Psoas muscle (tissue), 8 donors: Measurements from ENCODE around the gene STAT3. TPM values are rescaled to one million over a fixed set of nuclear protein-coding genes. Genes with fewer than 3 reads are reported as not detected.
"Not testable (repeated sequence)": the region's sequence is repeated elsewhere in the genome, so short reads cannot be mapped to it uniquely, and the experiment has no call there.

Experiments used
- ATAC-seq, 4 donors: fragments of 200-7000 bp; cut with Tn5 transposase; one replicate each; pipeline ENCODE4 v1.9.1; 2020; ENCODE audit warnings: moderate library complexity in 3 of 4, mild to moderate bottlenecking in 2 of 4
- DNase-seq, 2 donors: peaks; one replicate each; pipeline ENCODE4 v3.0.0-alpha.2; 2020
- H3K27ac ChIP-seq: fragments of 200-600 bp; one replicate; pipeline ENCODE4 v1.8.0; 2022
- H3K27me3 ChIP-seq, 3 donors: fragments of 200-600 bp in 1 of 3; one replicate each; pipeline versions ENCODE4 v1.6.1 to v1.8.0; 2013 to 2022; ENCODE audit warnings: low read length in 2 of 3, mild to moderate bottlenecking in 2 of 3, moderate library complexity in 1 of 3; ENCODE audit not compliant: insufficient read depth in 3 of 3
- H3K36me3 ChIP-seq, 2 donors: fragments of 200-600 bp in 1 of 2; one replicate each; pipeline versions ENCODE4 v1.6.1 to v1.8.0; 2013 to 2022; ENCODE audit warnings: low read depth in 1 of 2, mild to moderate bottlenecking in 1 of 2, moderate library complexity in 1 of 2; ENCODE audit not compliant: insufficient read depth in 1 of 2
- H3K4me1 ChIP-seq: fragments of 200-600 bp; one replicate; pipeline ENCODE4 v1.8.0; 2022
- H3K4me3 ChIP-seq: fragments of 200-600 bp; one replicate; pipeline ENCODE4 v1.8.0; 2022; ENCODE audit warnings: mild to moderate bottlenecking
- H3K9me3 ChIP-seq: fragments of 200-600 bp; one replicate; pipeline ENCODE4 v1.8.0; 2022
- WGBS, 3 donors: extraction: QIAGEN DNeasy Blood & Tissue Kit; methylation state at CpG; one replicate each; pipeline versions ENCODE4 v1.1.6 to v1.1.7; 2013; 5-methylcytosine and 5-hydroxymethylcytosine counted together
- intact Hi-C, 2 donors: fragments of 100-400 bp; cut with DNase I; formaldehyde crosslinking; loops; one replicate each; pipeline versions ENCODE4 v1.11.0 to v1.14.2; 2022
- polyA plus RNA-seq, 3 donors: library from polyadenylated mRNA; stranded (reverse); fragments of 200-250 nt; gene quantifications; one replicate each; pipeline ENCODE4 v1.2.3, GENCODE V29; 2013
- total RNA-seq, 4 donors: library from RNA; stranded (reverse); fragmentation: NEBNext Ultra II Directional in 2 of 4; extraction: Animal tissue kit (Norgen Biotek cat#: 25700) in 2 of 4; gene quantifications; one replicate each; pipeline versions ENCODE4 v1.2.1 to v1.2.4, GENCODE V29; 2021 to 2023
- TF ChIP-seq, protein P1 (sequence below): fragments of 200-600 bp; IDR thresholded peaks from one replicate; pipeline ENCODE4 v1.8.0; 2022; ENCODE audit warnings: antibody characterized with exemption
- donor health status: healthy with polysubstance abuse.
- donor health status: DM: no; HTN: no; CAD: no; lungs with moderate emphysema.
- donor health status: Bipolar disorder and iron deficiency.
- donor health status: healthy.
- donor health status: DM: yes; HTN: yes; CAD: no.
- donor health status: DM: no; HTN: no; CAD: no.
- donor health status: DM: no; HTN: no; CAD: no.
- donor health status: DM: yes; HTN: yes; CAD: no.

Gene STAT3
- total and polyA plus RNA-seq, 7 donors = 67.3 to 279 (median 111) TPM

- H3K4me3 ChIP-seq = peak overlapping the region; percentile 48
- intact Hi-C loops = no loop called here
- TF ChIP-seq, protein P1, sequence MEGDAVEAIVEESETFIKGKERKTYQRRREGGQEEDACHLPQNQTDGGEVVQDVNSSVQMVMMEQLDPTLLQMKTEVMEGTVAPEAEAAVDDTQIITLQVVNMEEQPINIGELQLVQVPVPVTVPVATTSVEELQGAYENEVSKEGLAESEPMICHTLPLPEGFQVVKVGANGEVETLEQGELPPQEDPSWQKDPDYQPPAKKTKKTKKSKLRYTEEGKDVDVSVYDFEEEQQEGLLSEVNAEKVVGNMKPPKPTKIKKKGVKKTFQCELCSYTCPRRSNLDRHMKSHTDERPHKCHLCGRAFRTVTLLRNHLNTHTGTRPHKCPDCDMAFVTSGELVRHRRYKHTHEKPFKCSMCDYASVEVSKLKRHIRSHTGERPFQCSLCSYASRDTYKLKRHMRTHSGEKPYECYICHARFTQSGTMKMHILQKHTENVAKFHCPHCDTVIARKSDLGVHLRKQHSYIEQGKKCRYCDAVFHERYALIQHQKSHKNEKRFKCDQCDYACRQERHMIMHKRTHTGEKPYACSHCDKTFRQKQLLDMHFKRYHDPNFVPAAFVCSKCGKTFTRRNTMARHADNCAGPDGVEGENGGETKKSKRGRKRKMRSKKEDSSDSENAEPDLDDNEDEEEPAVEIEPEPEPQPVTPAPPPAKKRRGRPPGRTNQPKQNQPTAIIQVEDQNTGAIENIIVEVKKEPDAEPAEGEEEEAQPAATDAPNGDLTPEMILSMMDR = no peak
- ATAC-seq (peak in 1 of 4 donors; percentile 25), DNase-seq (no peak)
- no peaks in the 10 kb centered on the region for H3K9me3 ChIP-seq
- H3K27ac ChIP-seq = peak overlapping the region; percentile 64
- H3K27me3 ChIP-seq = no peaks in the 10 kb centered on the region
- WGBS, 3 donors = 2 to 9% (median 8%) methylated on average over 6 of the region's 6 CpGs
- peaks cover 0 to 5% of the 10 kb centered on the region in 2 donors for H3K36me3 ChIP-seq
- H3K4me1 ChIP-seq = peaks cover 69% of the 10 kb centered on the region
Observed at GRCh38 chr17:42378959-42379594, 9.2 kb downstream of the STAT3 start.

DNA sequence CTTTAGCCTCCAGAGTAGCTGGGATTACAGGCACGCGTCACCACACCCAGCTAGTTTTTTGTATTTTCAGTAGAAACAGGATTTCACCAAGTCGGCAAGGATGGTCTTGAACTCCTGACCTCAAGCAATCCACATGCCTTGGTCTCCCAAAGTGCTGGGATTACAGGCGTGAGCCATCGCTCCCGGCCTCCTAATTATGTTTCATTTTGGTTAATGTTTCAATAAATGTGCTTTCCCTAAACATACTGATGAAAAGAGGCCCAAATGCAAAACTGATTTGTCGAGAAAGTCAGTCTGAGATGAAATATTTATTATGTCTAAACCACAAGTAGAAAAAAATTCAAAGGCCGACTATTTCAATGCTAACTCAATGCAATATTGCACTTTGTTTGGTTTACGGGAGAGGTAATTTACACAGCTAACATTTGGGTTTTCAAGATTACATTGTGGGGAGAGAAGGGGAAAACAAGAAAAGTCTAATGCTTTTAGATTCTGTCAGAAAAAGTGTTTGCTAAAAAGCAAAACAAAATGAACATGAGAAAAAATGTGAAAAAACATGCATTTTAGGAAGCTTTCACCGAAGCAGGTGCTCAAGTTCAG lies 9.8 kb downstream of the STAT3 start:
- H3K9me3 ChIP-seq = no peaks in the 10 kb centered on the region
- H3K27ac ChIP-seq = peak overlapping the region; percentile 64
- TF ChIP-seq, protein P1 = no peak
- ATAC-seq (no peak), DNase-seq (no peak)
- peak overlapping the region; percentile 48 for H3K4me3 ChIP-seq
- 50 to 67% (median 57%) methylated on average over 10 of the region's 10 CpGs for WGBS, 3 donors
- H3K4me1 ChIP-seq = peaks cover 68% of the 10 kb centered on the region
- H3K36me3 ChIP-seq = peaks cover 0 to 9% of the 10 kb centered on the region in 2 donors
- no peaks in the 10 kb centered on the region for H3K27me3 ChIP-seq
- intact Hi-C loops = no loop called here

DNA sequence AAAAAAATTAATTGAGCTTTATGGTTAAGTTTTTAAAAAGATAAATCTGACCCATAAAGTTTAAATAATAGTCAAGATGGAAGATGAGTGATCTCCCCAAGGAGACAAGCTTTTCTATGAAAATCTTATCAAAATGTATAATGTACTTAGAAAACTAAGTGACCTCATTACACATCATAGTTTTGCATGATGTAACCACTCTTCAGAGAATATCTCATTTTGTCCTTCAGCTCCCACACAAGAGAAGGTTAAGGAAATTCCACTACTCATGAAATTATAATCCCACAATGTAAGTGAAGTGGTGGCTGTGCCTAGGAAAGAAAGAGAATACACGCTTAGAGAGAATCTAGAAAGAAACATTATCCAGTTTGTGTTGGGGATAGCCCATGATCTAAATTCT lies 14.3 kb downstream of the STAT3 start:
- Histone ChIP-seq H3K36me3 (peaks cover 0 to 23% of the 10 kb centered on the region in 2 donors), H3K27me3 (no peaks in the 10 kb centered on the region), H3K9me3 (no peaks in the 10 kb centered on the region), H3K4me1 (peaks cover 33% of the 10 kb centered on the region), H3K27ac (no peak overlapping the region), H3K4me3 (no peak overlapping the region)
- WGBS, 3 donors = 76 to 97% (median 85%) methylated on average over 1 of the region's 1 CpG
- DNase-seq = no peak
- TF ChIP-seq, protein P1 = no peak
- ATAC-seq = no peak
- intact Hi-C loops = no loop called here

DNA sequence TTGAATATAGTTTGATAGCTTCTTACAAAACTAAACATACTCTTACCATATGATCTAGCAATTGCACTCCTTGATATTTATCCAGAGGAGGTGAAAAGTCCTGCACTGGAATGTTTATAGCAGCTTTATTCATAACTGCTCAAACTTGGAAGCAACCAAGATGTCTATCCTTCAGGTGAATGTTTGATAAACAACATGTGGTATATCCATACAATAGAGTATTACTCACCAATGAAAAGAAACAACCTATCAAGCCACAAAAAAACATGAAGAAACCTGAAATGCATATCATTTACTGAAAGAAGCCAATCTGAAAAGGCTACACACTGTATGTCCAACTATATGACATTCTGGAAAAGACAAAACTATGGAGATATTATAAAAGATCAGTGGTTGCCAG lies 16.1 kb downstream of the STAT3 start:
- H3K27ac ChIP-seq = no peak overlapping the region
- H3K4me1 ChIP-seq = peaks cover 30% of the 10 kb centered on the region
- intact Hi-C loops = no loop called here
- H3K36me3 ChIP-seq = peaks cover 0 to 23% of the 10 kb centered on the region in 2 donors
- no peak overlapping the region for H3K4me3 ChIP-seq
- ATAC-seq = no peak
- DNase-seq = no peak
- no peaks in the 10 kb centered on the region for H3K27me3 ChIP-seq
- TF ChIP-seq, protein P1 = no peak
- no peaks in the 10 kb centered on the region for H3K9me3 ChIP-seq

DNA sequence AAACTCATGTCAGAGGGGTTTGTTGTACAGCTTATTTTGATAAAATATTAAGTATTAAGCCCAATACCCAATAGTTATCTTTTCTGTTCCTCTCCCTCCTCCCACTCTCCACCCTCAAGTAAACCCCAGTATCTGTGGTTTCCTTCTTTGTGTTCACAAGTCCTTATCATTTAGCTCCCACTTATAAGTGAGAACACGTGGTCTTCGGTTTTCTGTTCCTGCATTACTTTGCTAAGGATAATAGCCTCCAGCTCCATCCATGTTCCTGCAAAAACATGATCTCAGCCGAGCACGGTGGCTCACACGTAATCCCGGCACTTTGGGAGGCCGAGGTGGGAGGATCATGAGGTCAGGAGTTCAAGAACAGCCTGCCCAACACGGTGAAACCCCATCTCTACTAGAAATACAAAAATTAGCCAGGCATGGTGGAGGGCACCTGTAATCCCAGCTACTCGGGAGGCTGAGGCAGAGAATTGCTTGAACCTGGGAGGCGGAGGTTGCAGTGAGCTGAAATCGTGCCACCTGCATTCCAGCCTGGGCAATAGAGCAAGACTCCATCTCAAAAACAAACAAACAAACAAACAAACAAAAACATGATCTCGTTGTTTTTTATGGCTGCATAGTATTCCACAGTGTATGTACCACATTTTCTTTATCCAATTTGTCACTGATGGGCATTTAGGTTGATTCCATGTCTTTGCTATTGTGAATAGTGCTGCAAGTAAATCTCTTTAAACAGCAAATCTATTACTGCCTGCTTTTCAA lies 19.3 kb downstream of the STAT3 start:
- DNase-seq, H3K9me3 ChIP-seq, intact Hi-C loops, H3K27ac ChIP-seq, H3K4me3 ChIP-seq, H3K27me3 ChIP-seq, ATAC-seq: not testable (repeated sequence)
- 84 to 87% (median 85%) methylated on average over 12 of the region's 12 CpGs for WGBS, 3 donors
- Histone ChIP-seq H3K36me3 (peaks cover 2 to 21% of the 10 kb centered on the region in 2 donors), H3K4me1 (peaks cover 29% of the 10 kb centered on the region)

DNA sequence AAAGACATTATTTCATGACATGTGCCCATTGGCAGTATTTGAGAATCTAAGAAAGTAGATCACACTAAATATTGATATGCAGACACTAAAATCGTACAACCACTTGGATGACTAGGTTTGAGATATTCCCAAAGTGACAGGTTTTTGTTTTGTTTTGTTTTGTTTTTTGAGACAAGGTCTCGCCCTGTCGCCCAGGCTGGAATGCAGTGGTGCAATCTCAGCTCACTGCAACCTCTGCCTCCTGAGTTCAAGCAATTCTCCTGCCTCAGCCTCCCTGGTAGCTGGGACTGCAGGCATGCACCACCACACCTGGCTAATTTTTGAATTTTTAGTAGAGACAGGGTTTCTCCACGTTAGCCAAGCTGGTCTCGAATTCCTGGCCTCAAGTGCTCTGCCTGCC lies 19.9 kb downstream of the STAT3 start:
- Histone ChIP-seq H3K36me3 (peaks cover 2 to 18% of the 10 kb centered on the region in 2 donors), H3K4me1 (peaks cover 34% of the 10 kb centered on the region)
- DNase-seq, intact Hi-C loops, H3K9me3 ChIP-seq, H3K27me3 ChIP-seq, H3K4me3 ChIP-seq, ATAC-seq, H3K27ac ChIP-seq: not testable (repeated sequence)
- WGBS, 3 donors = 79 to 86% (median 80%) methylated on average over 5 of the region's 5 CpGs

GRCh38 chr17:42366176-42367023 lies 21.8 kb downstream of the STAT3 start:
- H3K36me3 ChIP-seq, ATAC-seq, DNase-seq, intact Hi-C loops, H3K9me3 ChIP-seq, H3K4me3 ChIP-seq, H3K27me3 ChIP-seq: not testable (repeated sequence)
- peaks cover 53% of the 10 kb centered on the region for H3K4me1 ChIP-seq
- peak overlapping the region; percentile 30 for H3K27ac ChIP-seq
- WGBS, 3 donors = 76 to 82% (median 81%) methylated on average over 13 of the region's 13 CpGs
